ENCODE data around the gene MAPK9.

GRCh38 chr5:180235077-180235476 lies 56.8 kb downstream of the MAPK9 start:
- TF ChIP-seq CTCF (IDR thresholded peaks at IDR 0.05) (no peak), POLR2A (IDR thresholded peaks at IDR 0.05) (no peak), EP300 (IDR thresholded peaks at IDR 0.05; ENCODE audit: low read depth) (no peak)

Data from transverse colon (tissue), 3 donors.